D721Med (cell line): ENCODE results near the gene MYO9A.

Experiments
- DNase-seq: peaks from one replicate; pipeline ENCODE4 v3.0.0; 2011; ENCODE audit warnings: low spot score; ENCODE audit not compliant: insufficient read length
- FAIRE-seq: peaks from 2 replicates; lab custom pipeline; 2011; peaks lifted over from hg19 to GRCh38; lab: Jason Lieb, UNC
- TF ChIP-seq, protein P1 (sequence below): IDR thresholded peaks from 2 replicates; pipeline ENCODE4 v1.5.1; 2012; ENCODE audit warnings: mild to moderate bottlenecking, control low read depth; ENCODE audit not compliant: insufficient read depth; ENCODE audit errors: missing control alignments

MYO9A gene

DNA sequence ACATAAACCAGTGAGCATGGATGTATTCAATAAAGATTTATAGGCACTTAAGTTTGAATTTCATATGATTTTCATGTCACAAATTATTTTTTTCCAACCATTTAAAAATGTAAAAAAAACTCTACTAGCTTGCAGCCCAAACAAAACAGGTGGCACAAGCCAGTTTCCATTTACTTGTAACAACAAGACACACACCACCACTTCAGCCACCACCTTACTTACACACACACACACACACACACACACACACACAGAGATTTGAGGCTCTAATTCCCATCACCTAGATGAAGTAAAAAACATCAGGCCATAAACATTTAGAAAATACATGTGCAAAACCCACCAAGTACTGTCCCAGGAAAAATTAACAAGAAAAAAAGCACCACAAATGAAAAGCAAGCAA, 25.3 kb downstream of the MYO9A start:
- FAIRE-seq (no peak), DNase-seq (no peak)
- TF ChIP-seq, protein P1, sequence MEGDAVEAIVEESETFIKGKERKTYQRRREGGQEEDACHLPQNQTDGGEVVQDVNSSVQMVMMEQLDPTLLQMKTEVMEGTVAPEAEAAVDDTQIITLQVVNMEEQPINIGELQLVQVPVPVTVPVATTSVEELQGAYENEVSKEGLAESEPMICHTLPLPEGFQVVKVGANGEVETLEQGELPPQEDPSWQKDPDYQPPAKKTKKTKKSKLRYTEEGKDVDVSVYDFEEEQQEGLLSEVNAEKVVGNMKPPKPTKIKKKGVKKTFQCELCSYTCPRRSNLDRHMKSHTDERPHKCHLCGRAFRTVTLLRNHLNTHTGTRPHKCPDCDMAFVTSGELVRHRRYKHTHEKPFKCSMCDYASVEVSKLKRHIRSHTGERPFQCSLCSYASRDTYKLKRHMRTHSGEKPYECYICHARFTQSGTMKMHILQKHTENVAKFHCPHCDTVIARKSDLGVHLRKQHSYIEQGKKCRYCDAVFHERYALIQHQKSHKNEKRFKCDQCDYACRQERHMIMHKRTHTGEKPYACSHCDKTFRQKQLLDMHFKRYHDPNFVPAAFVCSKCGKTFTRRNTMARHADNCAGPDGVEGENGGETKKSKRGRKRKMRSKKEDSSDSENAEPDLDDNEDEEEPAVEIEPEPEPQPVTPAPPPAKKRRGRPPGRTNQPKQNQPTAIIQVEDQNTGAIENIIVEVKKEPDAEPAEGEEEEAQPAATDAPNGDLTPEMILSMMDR: no peak

DNA sequence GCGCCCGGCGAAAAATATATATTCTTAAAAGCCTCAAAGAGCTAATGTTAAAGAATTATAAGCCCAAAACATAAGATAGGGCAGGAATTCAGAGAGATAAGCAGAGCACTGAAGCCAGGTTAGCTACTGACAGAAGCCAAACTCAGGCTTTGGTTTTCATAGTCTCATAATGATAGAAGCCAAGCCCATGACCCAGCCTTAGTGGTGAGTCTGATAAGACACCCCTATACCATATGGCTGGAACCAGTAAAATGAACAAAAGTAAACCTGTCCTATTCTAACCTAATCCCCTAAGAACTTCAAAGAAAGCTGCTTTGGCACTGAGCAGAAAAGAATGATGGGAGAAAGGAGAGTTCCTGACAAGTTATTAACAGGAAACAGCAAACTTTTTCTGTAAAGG, 25.9 kb downstream of the MYO9A start:
- TF ChIP-seq, protein P1: no peak
- DNase-seq: no peak
- FAIRE-seq: no peak

DNA sequence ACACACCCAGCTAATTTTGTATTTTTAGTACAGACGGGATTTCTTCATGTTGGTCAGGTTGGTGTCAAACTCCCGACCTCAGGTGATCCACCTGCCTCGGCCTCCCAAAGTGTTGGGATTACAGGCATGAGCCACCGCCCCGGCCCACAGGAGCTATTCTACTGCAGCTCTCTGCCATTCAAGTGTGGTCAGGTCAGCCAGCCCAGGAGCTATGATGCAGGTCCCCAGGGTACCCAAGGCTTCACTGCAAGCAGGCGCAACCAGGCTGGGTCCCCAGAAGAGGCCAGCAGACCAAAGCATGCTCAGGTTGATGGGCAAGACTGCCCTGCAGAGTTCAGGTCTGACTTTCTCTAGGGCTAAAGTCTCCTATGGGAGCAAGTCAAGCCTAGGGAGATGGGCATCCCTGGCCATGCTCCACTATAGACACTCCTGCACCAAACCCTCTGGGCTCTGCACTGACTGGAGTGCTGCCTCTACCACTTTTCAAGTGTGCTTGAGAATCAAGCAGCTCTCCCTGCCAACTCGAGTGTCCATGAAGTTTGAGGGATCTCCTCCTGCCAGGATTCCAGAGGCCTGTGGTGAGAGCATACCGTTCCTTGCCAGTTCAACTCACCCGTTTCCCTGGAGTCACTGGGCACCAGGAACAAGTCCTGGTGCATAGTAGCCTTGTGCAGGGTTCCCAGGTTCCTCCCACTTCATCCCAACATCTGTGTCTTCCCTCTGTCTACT, 30.9 kb downstream of the MYO9A start:
- DNase-seq (no peak), FAIRE-seq (no peak)
- TF ChIP-seq, protein P1: no peak

DNA sequence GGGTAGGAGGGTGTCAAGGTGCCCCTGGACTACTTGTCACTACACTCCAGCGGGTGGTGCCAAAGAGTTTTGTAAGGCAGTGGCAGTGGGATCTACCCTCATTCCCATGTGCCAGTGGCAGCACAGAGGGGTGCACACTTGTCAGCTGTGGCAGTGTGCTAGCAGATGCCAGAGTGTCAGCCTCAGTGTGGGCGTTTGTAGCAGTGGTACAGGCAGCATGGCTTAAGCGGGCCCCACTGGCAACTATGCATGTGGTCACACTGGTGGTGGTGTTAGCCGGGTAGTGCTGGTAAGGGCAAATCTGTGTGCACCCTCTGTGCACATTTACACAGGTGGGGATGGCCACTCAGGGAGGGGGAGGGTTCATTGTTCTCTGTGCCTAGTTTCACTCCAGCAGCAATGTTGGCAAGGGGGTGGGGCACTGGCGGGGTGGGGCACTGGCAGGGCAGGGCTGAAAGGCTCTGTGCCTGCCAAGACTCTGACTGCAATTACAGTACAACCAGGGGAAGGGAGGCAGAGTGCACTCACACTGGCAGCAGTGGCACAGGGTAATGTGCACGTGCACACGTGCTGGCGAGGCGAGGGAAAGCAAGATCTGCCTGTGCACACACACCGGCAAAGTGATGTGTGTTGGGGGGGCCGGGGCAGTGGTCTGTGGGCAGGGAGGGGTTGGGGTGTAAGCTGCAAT, 31.8 kb downstream of the MYO9A start:
- TF ChIP-seq, protein P1: no peak
- FAIRE-seq (no peak), DNase-seq (no peak)

DNA sequence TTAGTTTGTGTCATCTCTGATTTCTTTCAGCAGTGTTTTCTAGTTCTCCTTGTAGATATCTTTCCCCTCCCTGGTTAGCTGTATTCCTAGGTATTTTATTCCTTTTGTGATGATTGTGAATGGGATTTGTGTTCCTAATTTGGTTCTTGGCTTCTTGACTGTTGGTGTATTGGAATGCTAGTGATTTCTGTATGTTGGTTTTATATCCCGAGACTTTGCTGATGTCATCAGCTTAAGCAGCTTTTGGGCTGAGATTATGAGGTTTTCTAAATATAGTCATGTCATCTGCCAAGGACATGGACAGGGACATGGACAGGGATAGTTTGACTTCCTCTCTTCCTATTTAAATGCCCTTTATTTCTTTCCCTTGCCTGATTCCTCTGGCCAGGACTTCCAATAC, 35.8 kb downstream of the MYO9A start:
- DNase-seq (no peak), FAIRE-seq (no peak)
- TF ChIP-seq, protein P1: no peak

DNA sequence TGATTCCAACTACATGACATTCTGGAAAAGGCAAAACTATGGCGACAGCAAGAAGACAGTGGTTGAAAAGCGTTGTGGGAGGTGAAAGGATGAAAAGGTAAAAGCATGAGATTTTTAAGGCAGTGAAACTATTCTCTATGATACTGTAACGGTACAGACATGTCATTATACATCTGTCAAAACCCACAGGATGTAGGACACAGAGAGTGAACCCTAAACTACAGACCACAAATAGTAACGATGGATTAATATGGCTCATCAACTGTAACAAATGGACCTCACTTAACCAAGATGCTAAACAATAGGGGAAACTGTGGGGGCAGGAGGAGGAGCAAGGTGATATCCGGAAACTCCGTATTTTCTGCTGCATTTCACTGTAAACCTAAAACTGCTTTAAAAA, 39.1 kb downstream of the MYO9A start:
- TF ChIP-seq, protein P1: no peak
- FAIRE-seq (no peak), DNase-seq (no peak)

DNA sequence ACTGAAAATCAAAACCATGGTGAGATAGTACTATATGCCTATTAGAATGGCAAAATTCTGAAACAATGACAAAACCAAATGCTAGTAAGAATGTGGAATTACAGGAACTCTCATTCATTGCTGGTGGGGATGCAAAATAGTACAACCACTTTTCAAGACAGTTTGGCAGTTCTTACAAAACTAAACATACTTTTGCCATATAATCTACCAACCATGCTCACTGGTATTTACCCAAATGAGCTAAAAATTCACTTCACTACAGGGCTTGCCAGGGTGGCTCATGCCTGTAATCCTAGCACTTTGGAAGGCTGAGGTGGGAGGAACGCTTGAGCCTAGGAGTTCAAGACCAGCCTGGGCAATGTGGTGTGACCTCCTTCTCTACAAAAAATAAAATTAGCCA, 40.0 kb downstream of the MYO9A start:
- DNase-seq (no peak), FAIRE-seq (no peak)
- TF ChIP-seq, protein P1: no peak
